Activated naive CD4-positive, alpha-beta T cell treated with anti-CD3 and anti-CD28 coated beads for 36 hours (primary cell): ENCODE measurements around the gene GGA3. TPM values are rescaled to one million over a fixed set of nuclear protein-coding genes. Genes with fewer than 3 reads are reported as not detected.
A peak's percentile ranks its signal among the peaks of the same experiment; 100 is the strongest.

Experiments used
- CTCF ChIA-PET: fragments of 350-600 bp; sonication (Branson Sonifier 250); formaldehyde crosslinking; loops from one replicate; lab custom pipeline; 2021; ENCODE audit warnings: antibody characterized with exemption; lab: Charles Lee
- DNase-seq: peaks from one replicate; pipeline ENCODE4 v3.0.0-alpha.2; 2020
- H3K27ac Mint-ChIP-seq: one replicate; pipeline ENCODE4 v1.8.0; 2021; ENCODE audit warnings: mild to moderate bottlenecking, mixed read lengths
- H3K27me3 Mint-ChIP-seq: one replicate; pipeline ENCODE4 v1.8.0; 2021; ENCODE audit warnings: low read depth, mixed read lengths
- H3K36me3 Mint-ChIP-seq: one replicate; pipeline ENCODE4 v1.8.0; 2021; ENCODE audit warnings: low read depth, mixed read lengths
- H3K4me1 Mint-ChIP-seq: one replicate; pipeline ENCODE4 v1.8.0; 2021; ENCODE audit warnings: low read depth, mixed read lengths
- H3K4me3 Mint-ChIP-seq: one replicate; pipeline ENCODE4 v1.8.0; 2021; ENCODE audit warnings: mild to moderate bottlenecking, moderate library complexity, mixed read lengths
- H3K9me3 Mint-ChIP-seq: one replicate; pipeline ENCODE4 v1.8.0; 2021; ENCODE audit warnings: mixed read lengths
- intact Hi-C: fragments of 100-400 bp; cut with micrococcal nuclease; formaldehyde crosslinking; loops from one replicate; pipeline ENCODE4 v1.15.1; 2023
- total RNA-seq, 2 experiments: library from RNA; stranded (reverse); gene quantifications; one replicate each; pipeline ENCODE4 v1.2.3, GENCODE V29; 2021

Gene GGA3
- total RNA-seq, 2 experiments from 2014 or later, result 65.7 to 66.1 TPM

GRCh38 chr17:75232786-75233185 is 28.6 kb downstream of the GGA3 start:
- Mint-ChIP-seq H3K36me3 (peaks cover 35% of the 10 kb centered on the region), H3K27me3 (no peaks in the 10 kb centered on the region), H3K4me1 (no peaks in the 10 kb centered on the region), H3K9me3 (no peaks in the 10 kb centered on the region), H3K4me3 (no peak overlapping the region), H3K27ac (no peak overlapping the region)
- intact Hi-C loops, result no loop called here
- no peak for DNase-seq
- CTCF ChIA-PET, result no interaction called here

DNA sequence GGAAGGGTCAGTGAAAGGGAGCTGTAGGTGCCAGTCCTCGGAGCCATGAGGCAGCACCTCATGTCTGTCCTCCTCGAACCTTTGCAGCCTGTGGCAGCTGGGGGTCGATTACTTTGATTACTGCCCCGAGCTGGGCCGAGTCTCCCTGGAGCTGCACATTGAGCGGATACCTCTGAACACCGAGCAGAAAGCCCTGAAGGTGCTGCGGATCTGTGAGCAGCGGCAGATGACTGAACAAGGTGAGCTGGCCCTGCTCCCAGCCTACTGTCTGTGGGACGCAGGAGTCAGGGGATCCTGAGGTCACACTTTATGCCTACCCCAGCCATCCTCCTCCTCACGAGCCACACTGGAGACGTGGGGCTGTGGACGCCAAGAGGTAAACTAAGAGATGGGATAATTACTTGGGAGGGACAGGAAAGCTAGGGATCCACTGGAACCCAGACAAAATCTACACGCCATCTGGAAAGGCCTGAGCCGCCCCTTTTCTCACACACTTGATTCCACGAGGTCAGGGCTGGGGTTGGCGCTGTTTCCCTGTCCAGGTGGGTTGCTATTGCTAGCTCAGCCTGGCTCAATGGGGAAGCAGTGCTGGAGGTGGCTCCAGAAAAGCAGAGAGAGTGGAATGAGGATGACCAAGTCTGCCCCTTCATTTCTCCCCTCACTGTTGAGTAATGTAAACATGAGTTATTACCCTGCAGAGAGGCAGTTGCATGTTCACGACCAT is 29.5 kb downstream of the GGA3 start:
- peak overlapping the region; percentile 50 for H3K27ac Mint-ChIP-seq
- H3K4me1 Mint-ChIP-seq, result no peaks in the 10 kb centered on the region
- no peak overlapping the region for H3K4me3 Mint-ChIP-seq
- no peaks in the 10 kb centered on the region for H3K9me3 Mint-ChIP-seq
- H3K27me3 Mint-ChIP-seq, result no peaks in the 10 kb centered on the region
- DNase-seq, result no peak
- intact Hi-C loops, result no loop called here
- CTCF ChIA-PET, result interaction anchor here (1.0 kb wide), 1 partner anchor 9 kb away, joined by 7 read pairs; no protein-coding TSS in a partner anchor
- peaks cover 36% of the 10 kb centered on the region for H3K36me3 Mint-ChIP-seq

DNA sequence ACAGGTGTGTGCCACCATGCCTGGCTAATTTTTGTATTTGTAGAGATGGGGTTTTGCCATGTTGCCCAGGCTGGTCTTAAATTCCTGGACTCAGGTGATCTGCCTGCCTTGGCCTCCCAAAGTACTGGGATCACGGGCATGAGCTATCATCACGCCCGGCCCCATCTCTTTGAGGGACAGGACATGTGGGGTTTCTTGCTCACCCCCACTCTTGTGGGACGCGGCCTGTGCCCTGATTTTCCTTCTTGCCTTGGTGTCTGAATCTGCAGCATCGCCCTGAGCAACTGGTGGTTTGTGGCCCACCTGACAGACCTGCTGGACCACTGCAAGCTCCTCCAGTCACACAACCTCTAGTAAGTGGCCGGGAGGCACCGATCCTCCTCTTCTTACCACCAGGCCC is 30.3 kb downstream of the GGA3 start:
- H3K36me3 Mint-ChIP-seq, result peaks cover 39% of the 10 kb centered on the region
- CTCF ChIA-PET, result interaction anchor here (1.3 to 4.2 kb wide), 2 partner anchors 9 to 117 kb away, joined by 3 to 36 read pairs; no protein-coding TSS in a partner anchor
- H3K27ac Mint-ChIP-seq, result no peak overlapping the region
- intact Hi-C loops, result no loop called here
- H3K9me3 Mint-ChIP-seq, result no peaks in the 10 kb centered on the region
- H3K4me1 Mint-ChIP-seq, result no peaks in the 10 kb centered on the region
- H3K27me3 Mint-ChIP-seq, result no peaks in the 10 kb centered on the region
- DNase-seq, result no peak
- no peak overlapping the region for H3K4me3 Mint-ChIP-seq

- Mint-ChIP-seq H3K4me1 (peaks cover 8% of the 10 kb centered on the region), H3K9me3 (no peaks in the 10 kb centered on the region), H3K36me3 (peaks cover 37% of the 10 kb centered on the region), H3K27me3 (no peaks in the 10 kb centered on the region), H3K4me3 (no peak overlapping the region), H3K27ac (no peak overlapping the region)
- CTCF ChIA-PET, result interaction anchor here (0.6 to 4.2 kb wide), 6 partner anchors 11 to 405 kb away, joined by 3 to 36 read pairs (median 4); partner anchors contain the start of genes NUP85 and SMIM5
- intact Hi-C loops, result no loop called here
- DNase-seq, result no peak
These were observed 32.6 kb downstream of the GGA3 start for GRCh38 chr17:75228847-75229246.

GRCh38 chr17:75228305-75228704 is 33.1 kb downstream of the GGA3 start:
- Mint-ChIP-seq H3K36me3 (peaks cover 37% of the 10 kb centered on the region), H3K4me1 (peaks cover 8% of the 10 kb centered on the region), H3K4me3 (no peak overlapping the region), H3K27me3 (no peaks in the 10 kb centered on the region), H3K9me3 (no peaks in the 10 kb centered on the region), H3K27ac (no peak overlapping the region)
- CTCF ChIA-PET, result interaction anchor here (0.8 to 4.2 kb wide), 3 partner anchors 12 to 23 kb away, joined by 4 to 36 read pairs (median 5); partner anchors contain the start of gene NUP85
- DNase-seq, result no peak
- intact Hi-C loops, result no loop called here

GRCh38 chr17:75227729-75228128 is 33.7 kb downstream of the GGA3 start:
- Mint-ChIP-seq H3K27me3 (no peaks in the 10 kb centered on the region), H3K9me3 (no peaks in the 10 kb centered on the region), H3K27ac (no peak overlapping the region), H3K36me3 (peaks cover 35% of the 10 kb centered on the region), H3K4me3 (no peak overlapping the region), H3K4me1 (peaks cover 8% of the 10 kb centered on the region)
- DNase-seq, result no peak
- intact Hi-C loops, result no loop called here
- CTCF ChIA-PET, result interaction anchor here (4.2 kb wide), 1 partner anchor 12 kb away, joined by 36 read pairs; no protein-coding TSS in a partner anchor

DNA sequence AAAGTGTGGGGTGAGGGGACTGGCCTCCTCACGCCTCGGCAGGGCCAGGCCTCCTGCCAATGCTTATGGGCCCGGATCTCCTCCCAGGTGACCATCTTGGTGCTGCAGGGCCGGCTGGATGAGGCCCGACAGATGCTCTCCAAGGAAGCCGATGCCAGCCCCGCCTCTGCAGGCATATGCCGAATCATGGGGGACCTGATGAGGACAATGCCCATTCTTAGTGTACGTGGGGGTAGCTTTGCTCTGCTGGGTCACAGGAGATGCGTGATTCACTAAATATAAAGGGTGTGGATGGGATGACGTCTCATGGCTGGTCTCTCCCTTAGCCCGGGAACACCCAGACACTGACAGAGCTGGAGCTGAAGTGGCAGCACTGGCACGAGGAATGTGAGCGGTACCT is 36.4 kb downstream of the GGA3 start:
- no peak overlapping the region for H3K4me3 Mint-ChIP-seq
- H3K9me3 Mint-ChIP-seq, result no peaks in the 10 kb centered on the region
- H3K27me3 Mint-ChIP-seq, result no peaks in the 10 kb centered on the region
- intact Hi-C loops, result no loop called here
- H3K36me3 Mint-ChIP-seq, result peaks cover 31% of the 10 kb centered on the region
- no peak for DNase-seq
- no peak overlapping the region for H3K27ac Mint-ChIP-seq
- peaks cover 8% of the 10 kb centered on the region for H3K4me1 Mint-ChIP-seq
- CTCF ChIA-PET, result interaction anchor here (0.9 kb wide), 1 partner anchor 190 kb away, joined by 3 read pairs; no protein-coding TSS in a partner anchor

GRCh38 chr17:75219815-75220214 is 41.6 kb downstream of the GGA3 start:
- CTCF ChIA-PET, result interaction anchor here (1.1 to 1.7 kb wide), 2 partner anchors 18 kb away, joined by 3 to 8 read pairs; no protein-coding TSS in a partner anchor
- H3K27ac Mint-ChIP-seq, result no peak overlapping the region
- H3K27me3 Mint-ChIP-seq, result no peaks in the 10 kb centered on the region
- H3K9me3 Mint-ChIP-seq, result no peaks in the 10 kb centered on the region
- no peak overlapping the region for H3K4me3 Mint-ChIP-seq
- DNase-seq, result no peak
- intact Hi-C loops, result no loop called here
- H3K36me3 Mint-ChIP-seq, result peaks cover 40% of the 10 kb centered on the region
- H3K4me1 Mint-ChIP-seq, result no peaks in the 10 kb centered on the region

- Mint-ChIP-seq H3K4me1 (no peaks in the 10 kb centered on the region), H3K27ac (no peak overlapping the region), H3K4me3 (no peak overlapping the region), H3K36me3 (peaks cover 39% of the 10 kb centered on the region), H3K9me3 (no peaks in the 10 kb centered on the region), H3K27me3 (no peaks in the 10 kb centered on the region)
- CTCF ChIA-PET, result interaction anchor here (1.0 kb wide), 1 partner anchor 104 kb away, joined by 4 read pairs; no protein-coding TSS in a partner anchor
- DNase-seq, result no peak
- intact Hi-C loops, result no loop called here
These were observed 43.3 kb downstream of the GGA3 start for GRCh38 chr17:75218131-75218530.

GRCh38 chr17:75209061-75209460 is 52.3 kb downstream of the GGA3 start:
- Mint-ChIP-seq H3K36me3 (peaks cover 27% of the 10 kb centered on the region), H3K27me3 (no peaks in the 10 kb centered on the region), H3K4me3 (no peak overlapping the region), H3K27ac (no peak overlapping the region), H3K4me1 (peaks cover 18% of the 10 kb centered on the region), H3K9me3 (no peaks in the 10 kb centered on the region)
- CTCF ChIA-PET, result interaction anchor here (0.6 to 1.3 kb wide), 5 partner anchors 29 to 247 kb away, joined by 3 to 7 read pairs (median 3); no protein-coding TSS in a partner anchor
- intact Hi-C loops, result loop anchor here (10.0 kb wide), 2 partner anchors 196 to 464 kb away; partner anchors contain the start of genes GRB2 and NHERF1
- DNase-seq, result no peak

DNA sequence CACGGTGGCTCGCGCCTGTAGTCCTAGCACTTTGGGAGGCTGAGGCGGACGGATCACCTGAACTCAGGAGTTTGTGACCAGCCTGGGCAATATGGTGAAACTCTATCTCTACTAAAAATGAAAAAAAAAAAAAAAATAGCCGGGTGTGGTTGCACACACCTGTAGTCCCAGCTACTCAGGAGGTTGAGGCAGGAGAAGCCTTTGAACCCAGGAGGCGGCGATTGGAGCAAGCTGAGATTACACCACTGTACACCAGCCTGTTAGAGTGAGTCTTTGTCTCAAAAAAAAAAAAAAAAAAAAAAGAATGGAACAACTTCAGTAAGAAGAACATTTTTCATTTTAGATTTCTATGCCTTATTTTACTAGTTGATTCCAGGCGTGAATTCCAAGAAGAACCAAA is 53.2 kb downstream of the GGA3 start:
- H3K27me3 Mint-ChIP-seq, result no peaks in the 10 kb centered on the region
- DNase-seq, result no peak
- H3K36me3 Mint-ChIP-seq, result peaks cover 27% of the 10 kb centered on the region
- H3K27ac Mint-ChIP-seq, result no peak overlapping the region
- H3K4me1 Mint-ChIP-seq, result peaks cover 19% of the 10 kb centered on the region
- CTCF ChIA-PET, result interaction anchor here (1.3 kb wide), 1 partner anchor 94 kb away, joined by 7 read pairs; no protein-coding TSS in a partner anchor
- H3K4me3 Mint-ChIP-seq, result peak overlapping the region; percentile 29
- no peaks in the 10 kb centered on the region for H3K9me3 Mint-ChIP-seq
- intact Hi-C loops, result loop anchor here (10.0 kb wide), 2 partner anchors 197 to 463 kb away; partner anchors contain the start of genes GRB2 and NHERF1

DNA sequence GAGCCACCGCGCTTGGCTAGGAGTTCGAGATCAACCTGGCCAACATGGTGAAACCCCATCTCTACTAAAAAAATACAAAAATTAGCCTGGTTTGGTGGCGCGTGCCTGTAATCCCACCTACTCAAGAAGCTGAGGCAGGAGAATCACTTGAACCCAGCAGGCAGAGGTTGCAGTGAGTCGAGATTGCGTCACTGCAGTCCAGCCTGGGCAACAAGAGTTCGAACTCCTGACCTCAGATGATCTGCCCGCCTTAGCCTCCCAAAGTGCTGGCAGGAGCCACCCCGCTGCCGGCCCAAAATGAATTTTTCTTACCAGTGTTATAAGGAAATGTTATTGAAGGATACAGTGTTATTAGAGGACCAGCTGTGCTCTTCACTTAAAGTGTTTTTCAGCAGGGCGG is 53.6 kb downstream of the GGA3 start:
- H3K4me1 Mint-ChIP-seq, result peaks cover 19% of the 10 kb centered on the region
- peak overlapping the region; percentile 29 for H3K4me3 Mint-ChIP-seq
- no peaks in the 10 kb centered on the region for H3K27me3 Mint-ChIP-seq
- no peak overlapping the region for H3K27ac Mint-ChIP-seq
- intact Hi-C loops, result loop anchor here (10.0 kb wide), 2 partner anchors 197 to 463 kb away; partner anchors contain the start of genes GRB2 and NHERF1
- CTCF ChIA-PET, result no interaction called here
- no peak for DNase-seq
- peaks cover 24% of the 10 kb centered on the region for H3K36me3 Mint-ChIP-seq
- H3K9me3 Mint-ChIP-seq, result no peaks in the 10 kb centered on the region
